NOMO-1 treated with DMSO at 0.1 percent for 48 hours (cell line): ENCODE results near the gene P2RX2.

Experiments
- DNase-seq: peaks from one replicate; lab custom pipeline; 2025; ENCODE audit not compliant: unreplicated experiment; lab: John Stamatoyannopoulos, UW

The P2RX2 gene

DNA sequence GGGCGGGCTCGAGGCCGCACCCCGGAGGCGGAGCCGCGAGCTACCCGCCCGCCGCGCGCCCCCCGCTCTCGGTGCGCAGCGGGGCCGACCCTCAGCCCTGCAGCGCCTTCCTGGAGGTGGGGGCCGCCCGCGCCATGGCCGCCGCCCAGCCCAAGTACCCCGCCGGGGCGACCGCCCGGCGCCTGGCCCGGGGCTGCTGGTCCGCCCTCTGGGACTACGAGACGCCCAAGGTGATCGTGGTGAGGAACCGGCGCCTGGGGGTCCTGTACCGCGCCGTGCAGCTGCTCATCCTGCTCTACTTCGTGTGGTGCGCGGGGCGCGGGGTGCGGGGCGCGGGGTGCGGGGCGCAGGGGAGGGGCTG, at the start of gene P2RX2:
Gene P2RX2 (plus strand): TSS at position 94 of the 361 bp plus-strand sequence. CDS start 41 bp downstream, at position 135.
- DNase-seq = no peak

DNA sequence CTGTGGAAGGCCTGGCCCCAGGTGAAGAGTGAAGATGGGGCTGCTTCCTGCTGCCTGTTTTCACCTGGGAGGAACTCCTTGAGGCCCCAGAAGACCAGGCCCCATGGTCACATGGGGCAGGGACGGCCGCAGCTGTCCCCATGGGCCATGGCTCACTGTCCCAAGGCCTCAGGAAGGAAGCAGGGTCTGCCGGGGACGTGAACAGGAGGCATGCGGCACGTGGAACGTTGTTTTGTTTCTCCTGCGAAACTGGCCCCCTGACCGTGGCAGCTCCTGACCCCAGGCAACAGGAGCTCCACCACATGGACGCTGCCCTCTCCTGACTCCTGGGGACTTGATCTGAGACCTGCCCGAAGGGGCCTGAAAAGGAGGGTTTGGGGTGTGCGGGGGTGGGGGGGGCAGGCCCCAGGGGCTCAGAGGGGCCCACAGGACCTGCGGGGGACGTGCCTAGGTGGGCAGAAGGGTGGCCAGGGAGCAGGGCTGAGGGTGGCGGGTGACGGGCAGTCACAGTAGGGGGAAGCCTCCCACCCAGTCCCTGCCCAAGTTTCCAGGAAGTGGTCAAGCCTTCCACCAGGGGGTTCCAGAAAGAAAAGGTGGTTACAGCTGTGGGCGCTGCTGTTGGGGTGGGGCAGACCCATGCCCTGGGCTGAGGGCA, 49.6 kb upstream of the P2RX2 start:
- DNase-seq = no peak

DNA sequence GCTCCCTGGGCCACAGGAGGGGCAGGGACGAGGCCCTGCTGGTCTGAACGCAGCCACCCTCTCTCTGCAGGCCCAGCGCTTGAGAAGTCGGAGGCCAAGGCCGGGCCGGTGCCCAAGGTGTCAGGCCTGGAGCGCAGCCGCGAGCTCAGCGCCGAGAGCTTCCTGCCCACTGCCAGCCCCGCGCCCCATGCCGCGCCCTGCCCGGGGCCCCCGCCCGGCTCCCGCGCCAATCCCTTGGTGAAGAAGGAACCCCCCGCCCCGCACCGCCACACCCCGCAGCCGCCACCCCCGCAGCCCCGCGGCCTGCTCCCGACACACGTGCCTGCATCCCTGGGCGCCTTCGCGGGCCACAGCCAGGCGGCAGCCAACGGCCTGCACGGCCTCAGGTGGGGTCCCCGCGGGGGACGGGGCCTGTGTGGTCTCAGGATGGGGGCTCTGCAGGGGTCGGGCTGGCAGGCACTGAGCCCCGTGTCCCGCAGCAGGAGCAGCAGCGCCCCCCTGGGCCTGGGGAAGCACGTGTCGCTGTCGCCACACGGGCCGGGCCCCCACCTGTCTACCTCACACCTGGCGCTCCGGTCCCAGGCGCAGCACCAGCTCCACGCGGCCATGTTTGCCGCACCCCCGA, 48.6 kb upstream of the P2RX2 start:
- DNase-seq = no peak

DNA sequence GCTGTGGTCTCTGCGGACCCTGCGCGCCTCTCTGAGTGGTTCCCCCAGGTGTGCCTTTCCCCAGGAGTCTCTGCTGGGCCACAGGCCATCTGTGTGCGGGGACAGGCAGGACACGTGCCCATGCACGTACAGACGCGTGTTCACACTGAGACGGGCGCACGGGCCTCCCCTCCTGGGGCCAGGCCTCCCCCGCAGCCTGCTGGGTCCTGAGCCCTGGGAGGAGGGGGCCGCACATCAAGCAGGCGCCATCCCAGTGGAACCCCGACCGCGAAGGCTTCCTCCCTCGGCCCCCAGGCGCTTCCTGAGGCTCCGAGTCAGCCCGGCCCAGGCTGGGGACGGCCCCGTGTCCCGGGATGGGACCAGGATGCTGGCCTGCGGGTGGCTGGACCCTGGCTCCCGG, 47.9 kb upstream of the P2RX2 start:
- DNase-seq = no peak

DNA sequence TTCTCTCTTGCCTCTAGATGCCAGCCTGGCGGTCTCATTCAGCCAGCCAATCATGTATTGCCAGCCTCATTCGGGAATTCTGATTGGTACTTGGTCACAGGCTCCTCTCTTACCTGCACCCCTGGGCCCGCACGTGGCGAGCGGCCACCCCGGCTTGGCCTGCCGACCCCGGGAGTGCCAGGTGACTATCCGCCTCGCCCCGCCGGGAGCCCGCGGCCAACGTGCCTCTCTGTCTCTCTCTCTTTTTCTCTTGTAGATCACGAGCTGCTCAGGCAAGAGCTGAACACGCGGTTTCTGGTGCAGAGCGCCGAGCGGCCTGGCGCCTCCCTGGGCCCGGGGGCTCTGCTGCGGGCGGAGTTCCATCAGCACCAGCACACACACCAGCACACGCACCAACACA, 47.5 kb upstream of the P2RX2 start:
- no peak for DNase-seq

DNA sequence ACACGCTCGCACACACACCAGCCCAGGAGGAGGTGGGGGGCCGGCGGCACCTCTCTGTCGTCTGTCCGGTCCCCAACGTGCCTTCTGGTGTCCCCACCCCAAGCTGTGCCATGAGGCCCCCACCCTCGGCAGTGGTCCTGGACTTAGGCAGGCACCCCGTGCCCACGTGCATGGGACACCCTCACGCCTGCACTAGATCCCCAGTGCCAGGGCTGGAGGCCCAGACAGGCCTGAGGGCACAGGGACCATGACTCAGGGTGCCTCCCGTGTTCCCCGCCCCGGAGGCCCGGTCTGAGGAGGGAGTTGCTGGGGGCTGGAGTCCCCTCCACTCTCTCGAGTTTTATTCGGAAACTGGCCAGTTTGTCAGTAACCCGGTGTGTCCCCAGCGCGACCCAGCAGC, 47.0 kb upstream of the P2RX2 start:
- DNase-seq = no peak

DNA sequence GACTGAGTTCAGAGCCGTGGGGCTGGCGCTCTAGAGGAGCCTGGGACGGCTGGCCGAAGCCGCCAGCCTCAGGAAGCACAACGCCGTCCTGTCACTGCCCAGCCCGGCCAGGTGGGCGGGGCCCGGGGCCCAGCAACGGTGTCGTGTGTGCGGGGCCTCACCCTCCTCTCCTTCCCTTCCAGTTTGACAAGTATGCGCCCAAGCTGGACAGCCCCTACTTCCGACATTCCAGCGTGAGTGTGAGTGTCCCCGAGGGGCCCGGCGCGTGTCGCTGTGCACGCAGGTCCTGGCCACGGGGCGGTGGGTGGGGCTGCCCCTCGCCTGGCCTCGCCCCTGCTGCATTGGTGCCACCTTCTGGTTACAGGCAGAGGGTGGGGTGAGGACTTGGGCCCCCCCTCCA, 46.5 kb upstream of the P2RX2 start:
- DNase-seq = no peak

DNA sequence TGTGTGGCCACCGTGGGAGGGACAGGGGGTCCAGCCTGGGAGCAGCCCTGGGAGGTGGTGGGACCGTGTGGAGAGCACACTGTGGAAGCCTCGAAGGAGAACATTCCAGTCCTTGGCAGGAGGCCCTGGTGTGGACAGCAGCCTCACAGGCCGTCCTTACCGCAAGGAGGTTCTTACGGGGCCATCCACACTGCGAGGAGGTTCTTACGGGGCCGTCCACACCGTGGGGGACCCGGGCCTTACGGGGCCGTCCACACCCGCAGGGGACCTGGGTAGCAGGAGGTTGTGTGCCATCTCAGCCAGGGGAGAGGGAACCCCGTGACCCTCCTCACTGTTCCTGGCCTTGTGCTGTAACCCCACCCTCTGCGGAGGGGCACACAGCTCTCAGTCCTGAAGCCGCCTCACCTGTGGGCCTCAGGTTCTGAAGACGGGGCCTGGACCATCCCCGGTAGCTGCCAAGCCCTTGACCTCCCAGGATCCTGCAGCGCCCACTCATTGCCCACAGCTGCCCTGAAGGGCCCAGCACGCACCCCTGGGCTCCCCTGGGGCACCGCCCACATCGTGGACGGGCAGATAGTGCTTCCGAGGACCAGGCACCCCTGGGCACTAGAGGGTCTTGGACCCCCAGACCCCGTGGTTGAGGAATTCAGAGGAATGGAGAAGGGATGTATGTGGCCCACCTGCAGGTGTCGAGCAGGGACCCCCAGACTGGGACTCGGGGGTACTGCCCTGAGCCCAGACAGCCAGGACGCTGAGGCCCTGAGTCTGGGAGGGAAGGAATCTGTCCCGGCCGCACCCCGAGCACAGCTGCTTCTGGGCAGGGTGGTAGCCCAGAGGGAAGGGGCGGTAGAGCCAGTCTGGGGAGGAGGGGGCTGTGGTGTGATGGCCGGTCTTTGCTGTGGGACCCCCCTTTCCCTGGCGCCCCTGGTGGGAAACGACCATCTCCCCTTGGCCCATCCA, 45.5 kb upstream of the P2RX2 start:
- no peak for DNase-seq

DNA sequence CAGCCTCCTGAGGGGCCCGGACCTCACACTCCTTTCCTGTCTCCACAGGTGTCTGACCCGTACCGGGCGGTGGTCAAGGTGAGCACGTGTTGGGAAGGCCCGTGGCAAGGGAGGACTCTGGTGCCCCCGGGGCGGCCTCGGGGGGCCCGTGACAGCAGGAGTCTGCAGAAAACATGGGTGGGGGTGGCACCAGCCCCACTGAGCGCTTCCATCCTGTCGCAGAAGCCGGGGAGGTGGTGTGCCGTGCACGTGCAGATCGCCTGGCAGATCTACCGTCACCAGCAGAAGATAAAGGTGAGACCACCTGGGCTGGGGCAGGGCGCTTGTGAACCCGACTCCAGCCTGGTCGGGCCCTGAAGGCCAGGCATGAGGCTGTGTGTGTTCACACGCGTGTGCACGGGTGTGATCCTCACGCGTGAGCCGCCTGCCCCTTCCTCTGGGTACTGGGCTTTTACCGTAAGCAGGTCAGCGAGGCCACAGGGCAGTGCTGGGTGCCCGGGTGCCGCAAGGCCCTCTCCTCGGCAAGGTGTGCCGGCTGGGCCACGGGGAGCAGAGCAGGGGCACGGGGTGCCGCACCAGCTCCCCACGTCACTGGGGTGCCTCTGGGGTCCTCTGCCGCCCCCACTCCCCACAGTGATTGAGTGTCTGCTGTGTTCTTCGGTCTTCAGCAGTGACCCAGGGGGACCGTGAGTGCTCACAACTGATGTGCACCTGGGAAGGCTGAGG, 44.1 kb upstream of the P2RX2 start:
- DNase-seq = no peak

DNA sequence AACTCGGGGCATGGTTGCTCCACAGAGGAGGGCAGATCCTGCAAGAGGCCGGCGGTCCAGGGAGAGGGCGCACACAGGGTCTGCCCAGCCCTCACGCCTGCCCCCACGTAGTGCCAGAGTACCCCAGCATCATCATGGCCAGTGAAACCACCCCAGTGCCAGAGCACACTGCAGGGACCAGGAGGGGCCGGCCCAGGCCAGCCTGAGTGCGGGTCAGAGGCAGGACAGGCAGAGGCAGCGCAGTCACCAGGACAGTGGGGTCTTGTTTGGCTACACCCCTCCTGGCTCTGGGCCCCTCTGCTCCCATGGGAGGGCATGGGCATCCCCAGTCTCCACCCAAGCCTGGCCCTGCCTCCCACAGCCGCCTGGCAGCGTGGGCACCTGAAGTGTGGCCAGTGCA, 42.9 kb upstream of the P2RX2 start:
- DNase-seq = no peak

DNA sequence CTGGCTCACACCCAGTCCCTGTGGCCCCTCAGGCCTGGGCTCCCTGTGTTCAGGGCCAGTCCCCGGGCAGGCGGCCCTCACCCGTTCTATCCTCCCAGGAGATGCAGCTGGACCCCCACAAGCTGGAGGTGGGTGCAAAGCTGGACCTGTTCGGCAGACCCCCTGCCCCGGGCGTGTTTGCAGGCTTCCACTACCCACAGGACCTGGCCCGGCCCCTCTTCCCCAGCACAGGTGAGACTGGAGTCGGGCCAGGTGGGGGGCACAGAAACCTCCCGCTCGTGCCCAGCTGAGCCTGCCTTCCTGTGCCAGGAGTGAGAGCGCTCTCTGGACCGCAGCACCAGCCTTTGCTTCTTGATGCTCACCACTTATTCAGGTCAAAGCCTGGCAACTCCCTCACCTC, 41.9 kb upstream of the P2RX2 start:
- no peak for DNase-seq

DNA sequence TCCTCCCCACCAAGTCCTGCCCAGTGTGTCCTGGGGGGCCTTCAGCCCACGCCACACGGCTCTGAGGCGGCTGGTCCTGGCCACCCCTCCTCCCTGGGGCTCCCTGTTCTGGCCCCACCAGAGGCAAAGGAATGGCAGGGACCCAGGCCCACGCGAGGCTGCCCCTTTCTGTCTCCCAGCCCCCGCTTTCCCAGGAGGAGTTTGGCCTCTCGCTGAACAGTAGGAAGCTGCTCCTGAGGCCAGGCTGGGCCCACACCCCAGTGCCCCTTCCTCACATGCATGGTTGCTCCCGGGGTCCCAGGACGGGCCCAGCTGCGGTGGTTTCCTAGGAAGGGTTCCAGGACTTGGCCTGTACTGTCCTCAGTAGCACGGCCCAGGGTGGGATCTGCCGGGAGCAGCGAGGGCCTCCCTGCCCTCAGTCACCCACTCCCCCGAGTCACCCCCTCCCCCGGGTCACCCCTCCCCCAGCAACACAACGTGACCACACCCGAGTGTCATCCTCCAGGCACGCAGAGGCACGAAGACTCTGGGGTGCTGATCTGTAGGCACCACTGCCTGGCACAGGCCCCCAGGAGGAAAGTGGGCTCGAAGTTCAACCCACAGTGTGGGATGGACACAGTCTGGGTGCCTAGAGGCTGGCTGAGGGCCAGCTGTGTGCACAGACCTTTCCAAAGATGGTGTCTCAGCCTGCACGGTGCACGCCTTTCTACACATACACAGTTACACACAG, 41.2 kb upstream of the P2RX2 start:
- no peak for DNase-seq

DNA sequence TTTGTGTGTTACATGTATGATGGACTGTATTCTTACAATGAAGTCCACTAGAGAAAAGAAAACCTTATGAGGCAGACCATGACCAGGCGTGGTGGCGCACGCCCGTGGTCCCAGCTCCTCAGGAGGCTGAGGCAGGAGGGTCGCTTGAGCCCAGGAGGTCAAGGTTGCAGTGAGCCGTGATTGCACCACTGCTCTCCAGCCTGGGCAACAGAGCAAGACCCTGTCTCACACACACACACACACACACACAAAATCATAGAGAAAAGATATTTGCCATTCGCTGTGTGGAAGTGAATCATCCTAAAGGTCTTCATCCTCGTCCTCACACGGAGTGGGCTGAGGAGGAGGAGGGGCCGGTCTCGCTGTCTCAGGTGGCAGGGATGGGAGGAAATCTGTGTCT, 40.5 kb upstream of the P2RX2 start:
- DNase-seq = no peak

DNA sequence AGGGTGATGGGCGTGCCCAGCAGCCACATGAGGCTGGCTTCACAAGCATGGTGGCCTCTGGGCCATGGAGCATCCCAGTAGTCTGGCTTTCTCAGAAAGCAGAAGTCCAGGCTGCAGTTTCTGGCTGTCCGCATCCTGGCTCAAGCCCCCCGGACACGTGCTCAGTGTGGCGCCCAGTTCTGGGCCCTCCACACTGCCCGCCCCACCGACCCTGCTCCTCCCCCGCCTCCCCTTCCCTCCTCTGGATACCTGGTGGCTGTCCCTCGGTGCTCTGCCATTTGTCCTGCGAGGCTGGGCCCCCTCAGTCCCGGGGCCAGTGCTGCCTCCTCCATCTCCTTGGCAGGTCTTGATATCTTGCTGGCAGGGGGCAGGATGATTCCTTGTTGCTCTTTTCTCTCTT, 39.8 kb upstream of the P2RX2 start:
- DNase-seq = no peak

DNA sequence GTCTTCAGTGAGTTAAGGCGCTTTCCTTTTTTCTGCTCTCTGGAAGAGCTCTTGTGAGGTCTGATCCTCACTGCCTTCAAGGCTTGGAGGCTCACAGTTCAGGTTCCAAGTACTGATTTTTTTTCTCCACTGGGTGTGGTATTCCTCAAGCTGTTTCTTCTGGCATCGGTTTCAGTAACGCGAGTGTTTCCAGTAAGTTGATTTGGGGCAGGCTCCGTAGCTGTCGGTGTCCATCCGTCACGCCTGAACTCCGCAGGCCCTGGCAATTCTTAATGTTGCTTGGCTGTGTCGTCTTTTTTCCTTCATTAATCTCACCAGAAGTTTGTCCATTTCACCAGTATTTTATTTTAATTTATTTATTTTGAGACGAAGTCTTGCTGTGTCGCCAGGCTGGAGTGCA, 38.8 kb upstream of the P2RX2 start:
- DNase-seq = no peak

DNA sequence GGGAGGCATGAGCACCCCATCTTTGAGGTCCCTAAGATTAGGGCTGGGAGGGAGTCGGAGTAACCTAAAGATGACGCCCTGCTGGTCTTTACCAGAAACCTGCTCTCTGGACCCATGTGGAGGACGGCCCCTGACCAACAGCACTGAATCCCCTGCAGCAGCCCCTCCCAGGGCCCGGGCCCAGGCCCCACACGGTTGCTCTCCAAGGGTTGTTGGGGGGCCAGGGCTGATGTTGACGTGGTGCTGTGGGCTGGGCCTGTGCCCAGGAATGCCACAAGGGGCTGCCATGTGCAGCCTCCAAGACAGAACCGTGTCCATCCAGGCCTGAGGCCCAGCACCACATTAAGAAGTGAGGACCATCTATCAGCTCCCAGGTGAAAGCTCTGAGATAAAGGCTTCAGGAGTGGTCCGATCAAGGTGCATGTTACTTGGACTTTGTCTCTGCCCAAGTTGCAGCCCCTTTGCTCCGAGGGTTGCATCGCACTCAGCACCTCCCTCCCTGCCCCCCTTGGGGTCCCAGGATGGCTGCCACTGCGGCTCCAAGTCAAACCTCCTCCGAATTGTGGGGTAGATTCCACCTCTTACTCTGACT, 37.8 kb upstream of the P2RX2 start:
- DNase-seq = no peak

DNA sequence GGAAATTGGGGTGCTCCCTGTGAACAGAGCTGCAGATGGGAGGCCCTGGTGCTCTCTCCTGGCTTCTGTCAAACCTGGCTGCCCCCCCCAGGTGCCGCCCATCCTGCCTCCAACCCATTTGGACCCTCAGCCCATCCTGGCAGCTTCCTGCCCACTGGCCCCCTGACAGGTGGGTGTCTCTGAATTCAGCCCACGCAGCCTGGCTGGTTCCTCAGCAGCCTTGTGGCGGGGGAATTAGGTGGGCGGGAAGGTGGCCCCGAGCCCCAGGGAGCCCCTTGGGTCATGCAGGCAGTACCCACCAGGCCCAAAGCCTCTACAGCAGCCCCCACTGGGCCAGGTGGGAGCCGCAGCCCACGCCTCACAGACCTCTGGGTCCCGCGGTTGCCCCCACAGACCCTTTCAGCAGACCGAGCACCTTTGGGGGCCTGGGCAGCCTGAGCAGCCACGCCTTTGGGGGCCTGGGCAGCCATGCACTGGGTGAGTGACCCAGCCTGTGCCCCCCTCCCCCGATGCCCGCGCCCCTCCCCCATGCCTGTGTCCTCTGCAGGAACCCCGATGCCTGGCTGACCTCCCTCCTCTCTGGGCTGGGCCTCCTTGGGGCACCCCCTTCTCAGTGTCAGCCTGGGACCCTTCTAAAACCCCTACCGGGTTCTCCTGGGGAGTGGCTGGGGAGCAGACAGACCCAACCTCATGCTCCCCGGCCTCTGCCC, 37.1 kb upstream of the P2RX2 start:
- DNase-seq = no peak

DNA sequence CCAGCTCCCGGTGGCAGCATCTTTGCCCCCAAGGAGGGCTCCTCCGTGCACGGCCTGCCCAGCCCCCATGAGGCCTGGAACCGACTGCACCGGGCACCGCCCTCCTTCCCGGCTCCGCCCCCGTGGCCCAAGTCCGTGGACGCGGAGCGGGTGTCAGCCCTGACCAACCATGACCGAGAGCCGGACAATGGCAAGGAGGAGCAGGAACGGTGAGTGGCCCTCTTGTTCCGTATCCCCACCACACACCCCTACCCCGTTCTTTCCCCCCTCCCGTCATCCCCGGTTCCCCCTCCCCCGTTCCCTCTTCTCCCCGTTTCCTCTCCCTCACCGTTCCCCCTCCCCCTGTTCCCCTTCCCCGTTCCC, 36.5 kb upstream of the P2RX2 start:
- DNase-seq = no peak

DNA sequence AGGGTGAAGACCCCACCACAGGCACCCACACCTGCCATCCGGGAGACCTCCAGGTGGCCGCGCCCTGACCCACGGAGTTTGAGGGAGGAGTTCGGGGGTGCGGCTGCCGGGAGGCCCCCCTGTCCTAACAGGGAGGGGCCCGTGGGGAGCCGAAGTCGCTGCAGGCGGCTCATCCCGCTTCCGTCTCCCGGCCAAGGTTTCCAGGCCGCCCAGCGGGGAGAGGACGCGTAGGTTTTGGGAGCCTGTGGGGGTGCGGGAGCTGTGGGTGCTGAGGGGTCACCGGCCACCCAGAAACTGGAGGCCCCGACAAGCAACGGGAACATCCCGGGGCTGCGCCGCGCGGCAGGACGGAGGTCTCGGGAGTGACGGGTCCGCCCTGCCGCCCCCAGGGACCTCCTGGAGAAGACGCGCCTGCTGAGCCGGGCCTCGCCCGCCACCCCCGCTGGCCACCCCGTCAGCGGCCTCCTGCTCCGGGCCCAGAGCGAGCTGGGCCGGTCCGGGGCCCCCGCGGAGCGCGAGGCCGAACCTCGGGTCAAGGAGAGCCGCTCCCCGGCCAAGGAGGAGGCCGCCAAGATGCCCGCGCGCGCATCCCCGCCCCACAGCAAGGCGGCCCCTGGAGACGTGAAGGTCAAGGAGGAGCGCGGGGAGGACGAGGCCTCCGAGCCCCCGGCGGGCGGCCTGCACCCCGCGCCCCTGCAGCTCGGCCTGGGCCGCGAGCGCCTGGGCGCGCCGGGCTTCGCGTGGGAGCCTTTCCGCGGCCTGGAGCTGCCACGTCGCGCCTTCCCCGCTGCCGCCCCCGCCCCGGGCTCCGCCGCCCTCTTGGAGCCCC, 35.8 kb upstream of the P2RX2 start:
- no peak for DNase-seq
